H9 (cell line): Measurements from ENCODE around the gene TSPAN2. TPM values are rescaled to one million over a fixed set of nuclear protein-coding genes. Genes with fewer than 3 reads are reported as not detected.

ENCODE experiments used
- DNase-seq: peaks from one replicate; pipeline ENCODE4 v3.0.0-alpha.2; 2017
- H2AFZ ChIP-seq: one replicate; pipeline ENCODE4 v1.6.1; 2013; ENCODE audit warnings: mild to moderate bottlenecking, low read length, control low read depth, moderate library complexity
- H2AK5ac ChIP-seq: 2 replicates; pipeline ENCODE4 v1.6.1; 2013; ENCODE audit warnings: low read length, control low read depth, mixed read lengths; ENCODE audit not compliant: insufficient read length
- H2BK120ac ChIP-seq: one replicate; pipeline ENCODE4 v1.6.1; 2013; ENCODE audit warnings: low read depth, mild to moderate bottlenecking, low read length, control low read depth, inconsistent platforms; ENCODE audit not compliant: poor library complexity, severe bottlenecking
- H2BK12ac ChIP-seq: 2 replicates; pipeline ENCODE4 v1.6.1; 2013; ENCODE audit warnings: low read length, control low read depth, mixed read lengths, low read depth; ENCODE audit not compliant: insufficient read length
- H2BK15ac ChIP-seq: 2 replicates; pipeline ENCODE4 v1.6.1; 2013; ENCODE audit warnings: low read depth, low read length, control low read depth
- H2BK20ac ChIP-seq: one replicate; pipeline ENCODE4 v1.6.1; 2013; ENCODE audit warnings: low read depth, mild to moderate bottlenecking, low read length, control low read depth, inconsistent platforms; ENCODE audit not compliant: poor library complexity, severe bottlenecking
- H2BK5ac ChIP-seq: 2 replicates; pipeline ENCODE4 v1.6.1; 2013; ENCODE audit warnings: low read length, control low read depth, mixed read lengths; ENCODE audit not compliant: insufficient read length
- H3K14ac ChIP-seq: 2 replicates; pipeline ENCODE4 v1.6.1; 2013; ENCODE audit warnings: low read length, control low read depth; ENCODE audit not compliant: insufficient read depth
- H3K18ac ChIP-seq: 2 replicates; pipeline ENCODE4 v1.6.1; 2013; ENCODE audit warnings: low read depth, mild to moderate bottlenecking, mixed read lengths, low read length, control low read depth; ENCODE audit not compliant: insufficient read length
- H3K23ac ChIP-seq: 2 replicates; pipeline ENCODE4 v1.6.1; 2013; ENCODE audit warnings: low read length, control low read depth, mixed read lengths, low read depth; ENCODE audit not compliant: insufficient read length
- H3K23me2 ChIP-seq: 2 replicates; pipeline ENCODE4 v1.6.1; 2013; ENCODE audit warnings: low read depth, mild to moderate bottlenecking, mixed read lengths, low read length, control low read depth; ENCODE audit not compliant: insufficient read length, poor library complexity, severe bottlenecking
- H3K27ac ChIP-seq: 2 replicates; pipeline ENCODE4 v1.5.1; 2013; ENCODE audit warnings: low read length, control low read depth, mixed read lengths, low read depth; ENCODE audit not compliant: insufficient read length
- H3K27me3 ChIP-seq: 2 replicates; pipeline ENCODE4 v1.6.1; 2013; ENCODE audit warnings: low read length, control low read depth, inconsistent platforms; ENCODE audit not compliant: insufficient read depth
- H3K4ac ChIP-seq: 2 replicates; pipeline ENCODE4 v1.6.1; 2013; ENCODE audit warnings: low read depth, mild to moderate bottlenecking, control low read depth, inconsistent platforms, low read length, moderate library complexity
- H3K4me1 ChIP-seq: 2 replicates; pipeline ENCODE4 v1.6.1; 2013; ENCODE audit warnings: low read length, control low read depth, inconsistent platforms; ENCODE audit not compliant: insufficient read depth
- H3K4me2 ChIP-seq: 2 replicates; pipeline ENCODE4 v1.6.1; 2013; ENCODE audit warnings: low read length, control low read depth, mixed read lengths; ENCODE audit not compliant: insufficient read length, insufficient read depth
- H3K56ac ChIP-seq: 2 replicates; pipeline ENCODE4 v1.6.1; 2013; ENCODE audit warnings: low read depth, mild to moderate bottlenecking, mixed read lengths, low read length, control low read depth; ENCODE audit not compliant: insufficient read length
- H3K79me1 ChIP-seq: 2 replicates; pipeline ENCODE4 v1.6.1; 2013; ENCODE audit warnings: low read depth, mild to moderate bottlenecking, moderate library complexity, low read length, control low read depth, inconsistent platforms; ENCODE audit not compliant: insufficient read depth, poor library complexity, severe bottlenecking
- H3K79me2 ChIP-seq: 2 replicates; pipeline ENCODE4 v1.6.1; 2013; ENCODE audit warnings: low read length, control low read depth, inconsistent platforms; ENCODE audit not compliant: insufficient read depth
- H3K9ac ChIP-seq: 2 replicates; pipeline ENCODE4 v1.6.1; 2013; ENCODE audit warnings: low read length, control low read depth, mixed read lengths; ENCODE audit not compliant: insufficient read length; ENCODE audit errors: extremely low read depth
- H3K9me3 ChIP-seq: one replicate; pipeline ENCODE4 v1.6.1; 2013; ENCODE audit warnings: low read depth, low read length, inconsistent platforms; ENCODE audit not compliant: control insufficient read depth
- H3T11ph ChIP-seq: one replicate; pipeline ENCODE4 v1.6.1; 2013; ENCODE audit warnings: mild to moderate bottlenecking, low read length, control low read depth, inconsistent platforms
- H4K20me1 ChIP-seq: one replicate; pipeline ENCODE4 v1.6.1; 2013; ENCODE audit not compliant: control insufficient read depth, insufficient read length, insufficient read depth
- H4K5ac ChIP-seq: 2 replicates; pipeline ENCODE4 v1.6.1; 2013; ENCODE audit warnings: low read depth, mild to moderate bottlenecking, mixed read lengths, low read length, control low read depth; ENCODE audit not compliant: insufficient read length
- H4K8ac ChIP-seq: replicated peaks from 2 replicates; pipeline ENCODE4 v1.6.1; 2013; ENCODE audit warnings: low read length, control low read depth, mixed read lengths, low read depth; ENCODE audit not compliant: insufficient read length
- H4K91ac ChIP-seq: 2 replicates; pipeline ENCODE4 v1.6.1; 2013; ENCODE audit warnings: low read depth, mild to moderate bottlenecking, moderate library complexity, mixed read lengths, low read length, control low read depth; ENCODE audit not compliant: insufficient read length
- H3K27ac Mint-ChIP-seq, 3 experiments: 2 replicates in 2 of 3; 3 replicates in 1 of 3; pipeline ENCODE4 v1.8.0; 2020 to 2021; ENCODE audit warnings: mixed read lengths in 3 of 3, mild to moderate bottlenecking in 1 of 3, moderate library complexity in 1 of 3
- H3K27me3 Mint-ChIP-seq: 2 replicates; pipeline ENCODE4 v1.8.0; 2021; ENCODE audit warnings: low read depth, mild to moderate bottlenecking, moderate library complexity, mixed read lengths
- H3K36me3 Mint-ChIP-seq, 3 experiments: 2 replicates in 2 of 3; 3 replicates in 1 of 3; pipeline ENCODE4 v1.8.0; 2020 to 2021; ENCODE audit warnings: low read depth in 3 of 3, mixed read lengths in 3 of 3; ENCODE audit not compliant: insufficient read depth in 1 of 3
- H3K4me1 Mint-ChIP-seq, 2 experiments: 2 replicates each; pipeline ENCODE4 v1.8.0; 2020; ENCODE audit warnings: mixed read lengths in 2 of 2
- H3K4me3 Mint-ChIP-seq, 2 experiments: 2 replicates in 1 of 2; 3 replicates in 1 of 2; pipeline ENCODE4 v1.8.0; 2020 to 2021; ENCODE audit warnings: mild to moderate bottlenecking in 2 of 2, mixed read lengths in 2 of 2, moderate library complexity in 1 of 2
- H3K9me3 Mint-ChIP-seq, 2 experiments: 2 replicates in 1 of 2; 3 replicates in 1 of 2; pipeline ENCODE4 v1.8.0; 2020; ENCODE audit warnings: mild to moderate bottlenecking in 2 of 2, mixed read lengths in 2 of 2, moderate library complexity in 1 of 2
- CTCF ChIP-seq: fragments of 200-600 bp; sonication (generic); conservative IDR thresholded peaks from 3 replicates; pipeline ENCODE4 v1.8.0; 2021; ENCODE audit warnings: antibody characterized with exemption, mild to moderate bottlenecking
- WGBS: extraction: QIAGEN DNeasy Blood & Tissue Kit; methylation state at CpG from one replicate; pipeline ENCODE4 v1.1.7; 2013; ENCODE audit warnings: missing lambda C conversion rate, low lambda C conversion rate, mixed read lengths; ENCODE audit not compliant: insufficient read length; ENCODE audit errors: extremely low coverage; 5-methylcytosine and 5-hydroxymethylcytosine counted together
- total RNA-seq: library from RNA; stranded (reverse); gene quantifications from 2 replicates; pipeline ENCODE4 v1.2.1, GENCODE V29; 2021

TSPAN2 gene
- total RNA-seq, 1 experiment from 2014 or later, result 10.8 TPM

- H3K23ac ChIP-seq, result no peak overlapping the region
- H3K9ac ChIP-seq, result no peak overlapping the region
- no peak overlapping the region for H2BK5ac ChIP-seq
- H3T11ph ChIP-seq, result no peak overlapping the region
- H4K5ac ChIP-seq, result no peak overlapping the region
- H4K91ac ChIP-seq, result no peak overlapping the region
- no peaks in the 10 kb centered on the region for H3K4me1 ChIP-seq
- no peak overlapping the region for H2BK12ac ChIP-seq
- no peak overlapping the region for H2BK120ac ChIP-seq
- H4K20me1 ChIP-seq, result no peaks in the 10 kb centered on the region
- H3K27me3 ChIP-seq, result no peaks in the 10 kb centered on the region
- Mint-ChIP-seq H3K27ac (no peak overlapping the region), H3K36me3 (no peaks in the 10 kb centered on the region), H3K4me1 (0 out of 4 replicates have a peak, but pooled peaks cover 0 to 2% of the 10 kb centered on the region in 2 experiments), H3K4me3 (no peak overlapping the region; a peak in 1 of 5 replicates), H3K9me3 (peaks cover 0 to 2% of the 10 kb centered on the region in 2 experiments; a peak in 2 of 5 replicates), H3K27me3 (peaks cover 4% of the 10 kb centered on the region)
- TF ChIP-seq CTCF, result no peak
- H3K4ac ChIP-seq, result no peak overlapping the region
- H2AK5ac ChIP-seq, result no peak overlapping the region
- no peaks in the 10 kb centered on the region for H3K9me3 ChIP-seq
- WGBS, result no CpG with 5 or more reads among the region's 2 CpGs
- H3K14ac ChIP-seq, result no peak overlapping the region
- H3K27ac ChIP-seq, result no peak overlapping the region
- H3K4me2 ChIP-seq, result no peak overlapping the region
- H2BK20ac ChIP-seq, result no peak overlapping the region
- DNase-seq, result no peak
- no peaks in the 10 kb centered on the region for H3K79me2 ChIP-seq
- H4K8ac ChIP-seq, result no peak overlapping the region
- no peak overlapping the region for H3K18ac ChIP-seq
- no peaks in the 10 kb centered on the region for H3K23me2 ChIP-seq
- H2AFZ ChIP-seq, result no peak overlapping the region
- no peaks in the 10 kb centered on the region for H3K79me1 ChIP-seq
- H3K56ac ChIP-seq, result no peak overlapping the region
- H2BK15ac ChIP-seq, result no peak overlapping the region
Measured at GRCh38 chr1:115006191-115006590, 83.1 kb downstream of the TSPAN2 start.

Other genes starting within 250 kb of the TSPAN2 start
- not detected in 2 replicates for gene SYCP1, start 234.6 kb downstream of the TSPAN2 start, total RNA-seq
- gene TSHB, start 59.7 kb downstream of the TSPAN2 start, total RNA-seq, result not detected in 2 replicates
- gene NGF, start 248.7 kb upstream of the TSPAN2 start, total RNA-seq, result 0.22 TPM in 1 of 2 replicates, not detected in the other